ENCODE data around the gene TUBB6. TPM values are rescaled to one million over a fixed set of nuclear protein-coding genes. Genes with fewer than 3 reads are reported as not detected.

Gene TUBB6
- total RNA-seq, 1 experiment from 2014 or later: 240 TPM

DNA sequence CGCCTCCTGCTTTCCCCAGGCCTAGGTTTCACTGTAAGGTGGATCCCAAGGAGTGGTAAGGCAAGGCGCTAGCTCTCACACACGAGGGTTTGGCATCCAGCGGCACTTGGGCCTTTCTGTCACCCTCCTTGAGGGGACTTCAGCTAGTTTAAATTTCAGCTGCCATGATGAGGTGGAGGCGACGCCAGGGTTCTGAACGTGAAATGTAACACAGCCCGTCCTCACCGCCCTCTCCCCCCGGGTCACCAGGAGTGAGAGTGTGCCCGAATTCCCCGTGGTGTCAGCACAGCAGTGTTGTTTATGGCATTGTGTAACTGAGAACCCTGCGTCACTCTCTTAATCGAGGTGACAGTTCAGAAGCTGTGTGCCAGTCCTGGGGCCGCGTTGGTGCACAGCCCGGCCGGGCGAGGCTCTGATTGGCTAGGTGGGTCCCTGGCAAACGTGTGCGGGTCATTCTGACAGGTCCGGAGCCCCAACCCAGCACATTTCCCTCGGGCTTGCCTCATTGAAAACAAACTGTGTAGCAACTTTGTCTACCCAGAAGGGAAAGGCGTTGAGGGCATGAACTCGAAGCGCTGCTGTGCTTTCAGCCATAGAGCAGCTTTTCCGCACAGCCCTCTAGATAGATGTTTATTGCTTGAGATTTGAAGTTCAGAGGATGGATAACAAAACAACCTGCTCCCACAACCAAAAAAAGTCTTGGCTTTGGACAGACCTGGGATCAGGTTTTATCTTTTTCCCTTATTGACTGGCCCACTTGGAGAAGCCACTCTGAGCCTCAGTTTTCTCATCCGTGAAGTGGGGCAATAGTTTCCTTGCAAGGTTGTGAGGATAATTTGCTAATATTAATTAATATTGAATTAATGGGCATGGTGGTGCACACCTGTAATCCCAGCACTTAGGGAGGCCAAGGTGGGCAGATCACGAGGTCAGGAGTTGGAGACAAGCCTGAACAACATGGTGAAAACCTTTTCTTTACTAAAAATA, 49.0 kb upstream of the TUBB6 start (continued):
- no peak for TF ChIP-seq HMGA2 (CRISPR knock-in tag; IDR thresholded peaks at IDR 0.05)

DNA sequence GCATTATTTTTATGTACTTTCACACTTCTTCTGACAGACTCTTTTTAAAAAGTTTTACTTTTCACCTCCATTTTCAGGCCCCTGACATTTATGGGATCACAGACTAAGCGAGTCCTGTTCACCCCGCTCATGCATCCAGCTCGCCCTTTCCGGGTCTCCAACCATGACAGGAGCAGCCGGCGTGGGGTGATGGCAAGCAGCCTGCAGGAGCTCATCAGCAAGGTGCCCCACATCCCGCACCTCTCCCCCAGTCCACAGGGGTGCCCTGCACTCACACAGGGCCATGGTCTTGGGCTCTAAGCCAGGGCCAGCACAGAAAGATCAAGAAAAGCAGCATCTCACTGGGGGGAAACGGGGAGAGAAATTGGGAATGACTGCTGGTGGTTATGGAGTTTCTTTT, 45.3 kb upstream of the TUBB6 start:
- no peak for TF ChIP-seq NR3C1 (CRISPR knock-in tag; conservative IDR thresholded peaks at IDR 0.05; ENCODE audit: low read depth)
- ChIA-PET CTCF (interaction anchor here (1.0 to 2.5 kb wide), 2 partner anchors 9 to 65 kb away, joined by 3 to 16 read pairs; no protein-coding TSS in a partner anchor), POLR2A (no interaction called here)
- H3K27me3 Mint-ChIP-seq (ENCODE audit: low read depth): no peaks in the 10 kb centered on the region; the same call in 1 of the 2 replicates
- no peak for DNase-seq (ENCODE audit: low spot score)
- peaks cover 2% of the 10 kb centered on the region; the same call in 1 of the 2 replicates for H3K4me1 Mint-ChIP-seq
- H3K9me3 Mint-ChIP-seq: no peaks in the 10 kb centered on the region
- H3K36me3 Mint-ChIP-seq: no peaks in the 10 kb centered on the region
- H3K4me3 Mint-ChIP-seq: no peak overlapping the region
- no peak for ATAC-seq
- H3K27ac Mint-ChIP-seq: no peak overlapping the region

DNA sequence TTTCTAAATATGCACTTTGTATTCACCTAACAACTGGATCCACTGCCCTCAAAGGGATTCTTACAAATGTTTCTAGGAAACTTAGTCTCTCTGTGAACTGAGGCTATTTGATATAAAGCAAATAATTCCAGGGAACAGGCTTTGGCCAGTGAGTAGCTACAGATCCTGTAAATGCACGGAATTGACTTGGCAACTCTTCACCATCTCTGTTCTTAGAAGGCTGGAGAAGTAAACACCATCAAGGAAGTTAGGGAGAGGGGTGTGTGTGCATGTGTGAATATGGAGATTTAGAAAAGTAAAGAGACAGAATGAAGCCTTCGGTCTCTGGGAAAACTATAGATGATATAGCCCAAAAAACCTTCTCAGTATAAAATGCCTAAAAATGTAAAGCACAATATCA, 43.2 kb upstream of the TUBB6 start:
- peaks cover 2% of the 10 kb centered on the region; the same call in 1 of the 2 replicates for H3K4me1 Mint-ChIP-seq
- DNase-seq (ENCODE audit: low spot score): no peak
- H3K36me3 Mint-ChIP-seq: no peaks in the 10 kb centered on the region
- H3K27me3 Mint-ChIP-seq (ENCODE audit: low read depth): no peaks in the 10 kb centered on the region
- ATAC-seq: no peak
- no peak overlapping the region for H3K27ac Mint-ChIP-seq
- TF ChIP-seq NFE2L1 (CRISPR knock-in tag; IDR thresholded peaks at IDR 0.05) (no peak), KAT7 (CRISPR knock-in tag; IDR thresholded peaks at IDR 0.05; ENCODE audit: borderline replicate concordance) (no peak), NFATC4 (CRISPR knock-in tag; IDR thresholded peaks at IDR 0.05) (no peak), OVOL2 (CRISPR knock-in tag; IDR thresholded peaks at IDR 0.05; ENCODE audit: borderline replicate concordance) (no peak), EMX1 (CRISPR knock-in tag; IDR thresholded peaks at IDR 0.05) (no peak), IRF2 (CRISPR knock-in tag; IDR thresholded peaks at IDR 0.05; ENCODE audit: borderline replicate concordance, low read depth) (no peak), TP53 (CRISPR knock-in tag; IDR thresholded peaks at IDR 0.05) (no peak), RORB (CRISPR knock-in tag; IDR thresholded peaks at IDR 0.05) (no peak)
- TF ChIP-seq, protein P1, sequence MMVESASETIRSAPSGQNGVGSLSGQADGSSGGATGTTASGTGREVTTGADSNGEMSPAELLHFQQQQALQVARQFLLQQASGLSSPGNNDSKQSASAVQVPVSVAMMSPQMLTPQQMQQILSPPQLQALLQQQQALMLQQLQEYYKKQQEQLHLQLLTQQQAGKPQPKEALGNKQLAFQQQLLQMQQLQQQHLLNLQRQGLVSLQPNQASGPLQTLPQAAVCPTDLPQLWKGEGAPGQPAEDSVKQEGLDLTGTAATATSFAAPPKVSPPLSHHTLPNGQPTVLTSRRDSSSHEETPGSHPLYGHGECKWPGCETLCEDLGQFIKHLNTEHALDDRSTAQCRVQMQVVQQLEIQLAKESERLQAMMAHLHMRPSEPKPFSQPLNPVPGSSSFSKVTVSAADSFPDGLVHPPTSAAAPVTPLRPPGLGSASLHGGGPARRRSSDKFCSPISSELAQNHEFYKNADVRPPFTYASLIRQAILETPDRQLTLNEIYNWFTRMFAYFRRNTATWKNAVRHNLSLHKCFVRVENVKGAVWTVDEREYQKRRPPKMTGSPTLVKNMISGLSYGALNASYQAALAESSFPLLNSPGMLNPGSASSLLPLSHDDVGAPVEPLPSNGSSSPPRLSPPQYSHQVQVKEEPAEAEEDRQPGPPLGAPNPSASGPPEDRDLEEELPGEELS (CRISPR knock-in tag; IDR thresholded peaks at IDR 0.05): no peak
- TF ChIP-seq, protein P2, sequence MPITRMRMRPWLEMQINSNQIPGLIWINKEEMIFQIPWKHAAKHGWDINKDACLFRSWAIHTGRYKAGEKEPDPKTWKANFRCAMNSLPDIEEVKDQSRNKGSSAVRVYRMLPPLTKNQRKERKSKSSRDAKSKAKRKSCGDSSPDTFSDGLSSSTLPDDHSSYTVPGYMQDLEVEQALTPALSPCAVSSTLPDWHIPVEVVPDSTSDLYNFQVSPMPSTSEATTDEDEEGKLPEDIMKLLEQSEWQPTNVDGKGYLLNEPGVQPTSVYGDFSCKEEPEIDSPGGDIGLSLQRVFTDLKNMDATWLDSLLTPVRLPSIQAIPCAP (CRISPR knock-in tag; IDR thresholded peaks at IDR 0.05): no peak
- H3K4me3 Mint-ChIP-seq: no peak overlapping the region
- CTCF ChIA-PET: interaction anchor here (0.6 kb wide), 1 partner anchor 123 kb away, joined by 3 read pairs; no protein-coding TSS in a partner anchor
- no peaks in the 10 kb centered on the region for H3K9me3 Mint-ChIP-seq
- POLR2A ChIA-PET: interaction anchor here (0.5 kb wide), 1 partner anchor 11 kb away, joined by 3 read pairs; no protein-coding TSS in a partner anchor

DNA sequence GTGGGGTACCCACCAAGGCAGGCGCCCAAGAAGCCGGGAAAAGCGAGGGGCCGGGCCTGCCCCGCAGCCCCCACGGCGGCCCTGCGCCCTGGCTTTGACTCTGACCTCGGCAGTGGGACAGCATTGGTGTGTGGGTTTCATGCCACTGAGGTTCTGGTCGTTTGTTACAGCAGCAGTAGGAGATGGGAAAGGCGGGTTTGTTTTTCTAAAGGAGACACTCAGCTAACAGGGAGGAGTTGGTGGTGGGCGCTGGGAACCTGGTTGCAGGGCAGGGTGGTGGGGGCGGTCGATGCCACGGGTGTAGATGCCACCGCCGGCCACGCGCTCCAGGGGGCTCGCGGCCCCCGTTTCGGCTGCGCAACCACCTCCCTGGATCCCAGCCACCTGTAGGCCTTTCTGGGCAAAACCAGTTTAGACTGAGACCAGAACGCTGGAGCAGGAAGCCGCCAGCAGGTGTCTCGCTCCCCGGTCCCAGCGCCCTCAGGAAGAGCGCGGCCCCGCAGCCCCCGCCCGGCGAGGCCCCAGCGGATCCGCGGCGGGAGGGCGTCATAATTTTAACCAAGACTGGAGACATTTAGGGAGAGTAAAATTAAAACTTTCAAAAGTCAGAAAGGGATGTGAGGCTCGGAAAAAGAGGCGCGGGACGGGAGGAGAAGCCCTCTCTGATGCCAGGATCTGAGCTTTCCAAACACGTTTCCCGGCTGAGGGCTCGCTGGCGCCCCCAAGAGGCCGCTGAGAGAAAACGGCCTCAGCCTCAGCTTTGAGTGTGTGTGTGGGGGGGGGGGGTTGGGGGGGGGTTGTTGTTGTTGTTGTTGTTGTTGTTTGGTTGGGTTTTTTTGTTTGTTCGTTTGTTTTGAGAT, 36.4 kb upstream of the TUBB6 start:
- H3K27me3 Mint-ChIP-seq (ENCODE audit: low read depth): no peaks in the 10 kb centered on the region
- peak overlapping the region; percentile 65 for H3K4me3 Mint-ChIP-seq
- ATAC-seq: peak; percentile 93
- H3K4me1 Mint-ChIP-seq: peaks cover 5% of the 10 kb centered on the region; the same call in 1 of the 2 replicates
- ChIA-PET POLR2A (interaction anchor here (0.6 to 1.5 kb wide), 4 partner anchors 16 to 139 kb away, joined by 3 to 6 read pairs (median 4); partner anchors contain the start of gene AFG3L2), CTCF (interaction anchor here (0.6 to 2.8 kb wide), 49 partner anchors 8 to 1612 kb away, joined by 3 to 81 read pairs (median 5); partner anchors contain the start of genes AFG3L2, CIDEA and TUBB6)
- no peaks in the 10 kb centered on the region for H3K9me3 Mint-ChIP-seq
- H3K36me3 Mint-ChIP-seq: no peaks in the 10 kb centered on the region
- H3K27ac Mint-ChIP-seq: peak overlapping the region; percentile 36; the same call in 1 of the 2 replicates
- DNase-seq (ENCODE audit: low spot score): peak; percentile 77
- TF ChIP-seq, protein P3, sequence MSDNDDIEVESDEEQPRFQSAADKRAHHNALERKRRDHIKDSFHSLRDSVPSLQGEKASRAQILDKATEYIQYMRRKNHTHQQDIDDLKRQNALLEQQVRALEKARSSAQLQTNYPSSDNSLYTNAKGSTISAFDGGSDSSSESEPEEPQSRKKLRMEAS (CRISPR knock-in tag; IDR thresholded peaks at IDR 0.05): 0 out of 2 replicates have a peak, but pooled peaks have one; percentile 29
- TF ChIP-seq, protein P4, sequence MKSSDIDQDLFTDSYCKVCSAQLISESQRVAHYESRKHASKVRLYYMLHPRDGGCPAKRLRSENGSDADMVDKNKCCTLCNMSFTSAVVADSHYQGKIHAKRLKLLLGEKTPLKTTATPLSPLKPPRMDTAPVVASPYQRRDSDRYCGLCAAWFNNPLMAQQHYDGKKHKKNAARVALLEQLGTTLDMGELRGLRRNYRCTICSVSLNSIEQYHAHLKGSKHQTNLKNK (CRISPR knock-in tag; IDR thresholded peaks at IDR 0.05): no peak
- TF ChIP-seq, protein P5, sequence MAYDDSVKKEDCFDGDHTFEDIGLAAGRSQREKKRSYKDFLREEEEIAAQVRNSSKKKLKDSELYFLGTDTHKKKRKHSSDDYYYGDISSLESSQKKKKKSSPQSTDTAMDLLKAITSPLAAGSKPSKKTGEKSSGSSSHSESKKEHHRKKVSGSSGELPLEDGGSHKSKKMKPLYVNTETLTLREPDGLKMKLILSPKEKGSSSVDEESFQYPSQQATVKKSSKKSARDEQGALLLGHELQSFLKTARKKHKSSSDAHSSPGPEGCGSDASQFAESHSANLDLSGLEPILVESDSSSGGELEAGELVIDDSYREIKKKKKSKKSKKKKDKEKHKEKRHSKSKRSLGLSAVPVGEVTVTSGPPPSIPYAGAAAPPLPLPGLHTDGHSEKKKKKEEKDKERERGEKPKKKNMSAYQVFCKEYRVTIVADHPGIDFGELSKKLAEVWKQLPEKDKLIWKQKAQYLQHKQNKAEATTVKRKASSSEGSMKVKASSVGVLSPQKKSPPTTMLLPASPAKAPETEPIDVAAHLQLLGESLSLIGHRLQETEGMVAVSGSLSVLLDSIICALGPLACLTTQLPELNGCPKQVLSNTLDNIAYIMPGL (CRISPR knock-in tag; IDR thresholded peaks at IDR 0.05): 0 out of 2 replicates have a peak, but pooled peaks have one; percentile 19
- TF ChIP-seq ESRRA (CRISPR knock-in tag; IDR thresholded peaks at IDR 0.05; ENCODE audit: borderline replicate concordance) (no peak), OVOL2 (CRISPR knock-in tag; IDR thresholded peaks at IDR 0.05; ENCODE audit: borderline replicate concordance) (no peak), NR1H2 (CRISPR knock-in tag; IDR thresholded peaks at IDR 0.05) (no peak)
- TF ChIP-seq, protein P6, sequence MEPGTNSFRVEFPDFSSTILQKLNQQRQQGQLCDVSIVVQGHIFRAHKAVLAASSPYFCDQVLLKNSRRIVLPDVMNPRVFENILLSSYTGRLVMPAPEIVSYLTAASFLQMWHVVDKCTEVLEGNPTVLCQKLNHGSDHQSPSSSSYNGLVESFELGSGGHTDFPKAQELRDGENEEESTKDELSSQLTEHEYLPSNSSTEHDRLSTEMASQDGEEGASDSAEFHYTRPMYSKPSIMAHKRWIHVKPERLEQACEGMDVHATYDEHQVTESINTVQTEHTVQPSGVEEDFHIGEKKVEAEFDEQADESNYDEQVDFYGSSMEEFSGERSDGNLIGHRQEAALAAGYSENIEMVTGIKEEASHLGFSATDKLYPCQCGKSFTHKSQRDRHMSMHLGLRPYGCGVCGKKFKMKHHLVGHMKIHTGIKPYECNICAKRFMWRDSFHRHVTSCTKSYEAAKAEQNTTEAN (CRISPR knock-in tag; IDR thresholded peaks at IDR 0.05): no peak

Data from WTC11 (cell line).